ENCODE results near the gene FBXO41.
"Not testable (repeated sequence)": the region's sequence is repeated elsewhere in the genome, so short reads cannot be mapped to it uniquely, and the experiment has no call there.

The FBXO41 gene

DNA sequence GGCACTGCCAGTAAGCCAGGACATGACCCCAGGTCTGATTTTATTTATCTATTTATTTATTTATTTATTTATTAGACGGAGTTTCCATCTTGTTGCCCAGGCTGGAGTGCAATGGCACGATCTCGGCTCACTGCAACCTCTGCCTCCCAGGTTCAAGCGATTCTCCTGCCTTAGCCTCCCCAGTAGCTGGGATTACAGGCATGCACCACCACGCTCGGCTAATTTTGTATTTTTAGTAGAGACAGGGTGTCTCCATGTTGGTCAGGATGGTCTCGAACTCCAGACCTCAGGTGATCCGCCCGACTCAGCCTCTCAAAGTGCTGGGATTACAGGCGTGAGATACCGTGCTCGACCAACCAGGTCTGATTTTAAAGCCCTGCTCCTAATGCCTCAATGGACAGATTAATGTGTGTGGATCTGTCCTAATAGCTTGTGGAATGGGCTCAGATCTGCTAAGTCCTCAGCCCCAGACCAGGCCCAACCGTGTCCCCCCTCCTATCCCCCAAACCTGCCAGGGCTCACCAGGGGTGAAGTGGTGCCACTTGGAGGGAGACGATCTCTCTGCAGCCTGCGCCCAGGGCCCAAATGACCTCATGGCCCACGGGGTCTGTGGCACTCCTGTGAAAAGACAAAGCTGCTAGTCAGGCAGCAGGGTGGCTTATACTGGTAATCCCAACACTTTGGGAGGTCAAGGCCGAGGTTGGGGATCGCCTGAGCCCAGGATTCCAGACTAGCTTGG lies 21.4 kb downstream of the FBXO41 start:
- not testable (repeated sequence) for DNase-seq (ENCODE audit: low spot score)

DNA sequence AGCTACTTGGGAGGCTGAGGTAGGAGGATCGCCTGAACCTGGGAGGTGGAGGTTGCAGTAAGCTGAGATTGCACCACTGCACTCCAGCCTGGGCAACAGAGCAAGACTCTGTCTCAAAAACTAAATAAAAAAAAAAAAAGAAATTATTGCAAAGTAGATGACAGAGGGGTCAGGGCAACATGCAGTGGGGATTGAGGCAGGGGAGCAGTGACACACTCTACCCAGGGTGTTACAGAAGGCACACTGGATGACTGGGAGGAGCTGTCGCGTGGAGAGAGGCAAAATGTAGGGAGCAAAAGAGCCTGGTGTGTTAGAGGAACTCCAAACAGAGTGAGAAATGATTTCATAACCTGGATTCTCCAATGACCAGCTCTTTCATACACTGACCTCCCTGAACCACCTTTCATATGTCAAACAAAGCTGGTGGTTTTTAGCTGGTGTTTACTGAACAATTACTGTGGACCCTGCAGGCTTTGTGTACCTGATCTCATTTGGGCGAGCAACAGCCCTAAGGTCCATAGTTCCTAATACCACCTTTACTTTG lies 22.1 kb downstream of the FBXO41 start:
- no peak for DNase-seq (ENCODE audit: low spot score)

DNA sequence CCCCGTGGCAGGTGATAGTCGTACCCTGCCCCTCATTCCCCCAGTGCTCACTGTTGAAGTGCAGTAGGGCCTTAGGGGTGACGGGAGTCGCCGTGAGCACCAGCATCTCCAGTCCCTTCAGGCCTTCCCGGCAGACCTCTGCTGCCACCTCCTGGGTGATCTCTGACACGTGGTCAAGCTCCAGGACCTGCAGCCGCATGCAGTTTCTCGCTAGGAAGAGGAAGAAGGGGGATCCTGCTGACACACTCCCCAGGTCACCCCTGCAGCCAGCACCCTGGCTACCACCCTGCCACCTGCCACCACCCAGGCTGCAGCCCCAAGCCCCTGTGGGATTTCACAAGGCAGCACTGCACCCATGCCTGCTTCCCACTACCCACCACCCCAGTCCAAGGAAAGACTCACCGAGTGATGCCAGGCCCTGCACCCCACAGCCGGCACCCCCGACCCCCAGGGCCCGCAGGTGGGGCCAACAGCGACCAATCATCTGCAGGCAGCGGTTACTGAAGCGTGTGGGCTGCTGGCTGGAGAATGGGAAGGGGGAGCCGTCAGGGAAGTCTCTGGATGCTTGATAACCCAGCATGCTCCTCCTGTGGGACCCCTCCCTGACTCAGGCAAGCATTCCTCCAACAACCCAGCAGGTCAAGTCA lies 23.8 kb downstream of the FBXO41 start:
- no peak for DNase-seq (ENCODE audit: low spot score)

DNA sequence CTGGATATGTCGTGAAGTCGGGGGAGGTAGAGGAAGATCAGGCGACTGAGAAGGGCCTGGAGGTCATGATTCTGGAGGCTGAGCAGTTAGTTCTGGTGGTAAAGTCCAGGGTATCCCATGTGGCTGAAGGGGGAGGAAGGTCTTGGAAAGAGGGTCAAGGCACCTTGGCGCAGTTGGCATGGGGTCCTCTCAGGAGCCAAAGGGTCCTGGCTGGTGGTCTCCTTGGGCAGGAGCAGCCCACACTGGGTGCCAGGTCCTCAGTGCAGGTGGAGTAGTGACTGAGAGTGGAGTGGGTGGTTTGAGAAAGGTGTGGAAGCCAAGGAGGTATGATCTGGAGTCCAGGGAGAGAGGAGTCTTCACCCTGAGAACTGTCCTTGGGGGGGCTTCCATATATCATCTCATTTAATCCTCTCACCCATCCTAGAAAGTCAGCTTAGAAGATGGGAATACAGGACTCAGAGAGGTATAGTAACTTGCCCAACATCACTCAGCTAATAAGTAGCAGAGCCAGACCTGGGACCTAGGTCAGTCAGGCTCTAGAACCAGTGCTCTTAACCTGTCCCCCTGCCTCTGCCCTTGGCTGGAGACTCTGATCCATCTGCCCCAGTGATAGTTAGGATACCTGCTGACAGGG lies 24.5 kb downstream of the FBXO41 start:
- no peak for DNase-seq (ENCODE audit: low spot score)

DNA sequence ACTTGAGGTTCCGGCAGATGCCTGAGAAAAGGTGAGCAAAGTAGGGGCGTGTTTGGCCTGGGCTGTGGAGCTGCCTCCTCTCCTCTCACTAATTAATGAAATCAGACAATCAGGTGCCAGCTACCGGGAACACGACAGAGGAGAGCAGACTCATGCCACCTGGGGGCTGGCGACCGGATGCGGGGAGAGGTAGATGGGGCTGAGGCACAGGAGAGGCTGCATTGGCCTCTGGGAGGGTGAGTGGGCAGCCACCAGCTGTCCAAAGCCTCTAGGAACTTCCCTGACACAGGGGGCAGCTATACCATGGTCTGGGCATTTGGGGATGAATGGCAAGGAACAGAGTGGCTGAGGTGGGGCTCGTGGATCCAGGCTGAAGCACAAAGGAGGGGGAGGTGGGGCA lies 25.0 kb downstream of the FBXO41 start:
- DNase-seq (ENCODE audit: low spot score): no peak

DNA sequence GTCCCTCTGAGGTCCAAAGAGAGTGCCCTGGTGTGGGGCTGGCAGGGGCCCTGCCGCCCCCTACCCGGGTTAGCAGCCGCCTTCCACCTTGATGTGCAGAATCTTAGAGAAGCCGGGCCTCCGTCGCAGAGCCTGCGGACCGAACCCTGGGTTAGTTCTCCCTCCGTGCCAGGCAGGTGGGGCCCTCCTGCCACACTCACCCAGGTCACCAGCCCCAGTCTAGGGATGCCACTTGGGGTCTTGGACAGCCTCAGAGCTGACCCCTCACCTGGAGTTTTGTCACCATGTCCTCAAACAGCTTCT lies 25.4 kb downstream of the FBXO41 start:
- DNase-seq (ENCODE audit: low spot score): no peak

DNA sequence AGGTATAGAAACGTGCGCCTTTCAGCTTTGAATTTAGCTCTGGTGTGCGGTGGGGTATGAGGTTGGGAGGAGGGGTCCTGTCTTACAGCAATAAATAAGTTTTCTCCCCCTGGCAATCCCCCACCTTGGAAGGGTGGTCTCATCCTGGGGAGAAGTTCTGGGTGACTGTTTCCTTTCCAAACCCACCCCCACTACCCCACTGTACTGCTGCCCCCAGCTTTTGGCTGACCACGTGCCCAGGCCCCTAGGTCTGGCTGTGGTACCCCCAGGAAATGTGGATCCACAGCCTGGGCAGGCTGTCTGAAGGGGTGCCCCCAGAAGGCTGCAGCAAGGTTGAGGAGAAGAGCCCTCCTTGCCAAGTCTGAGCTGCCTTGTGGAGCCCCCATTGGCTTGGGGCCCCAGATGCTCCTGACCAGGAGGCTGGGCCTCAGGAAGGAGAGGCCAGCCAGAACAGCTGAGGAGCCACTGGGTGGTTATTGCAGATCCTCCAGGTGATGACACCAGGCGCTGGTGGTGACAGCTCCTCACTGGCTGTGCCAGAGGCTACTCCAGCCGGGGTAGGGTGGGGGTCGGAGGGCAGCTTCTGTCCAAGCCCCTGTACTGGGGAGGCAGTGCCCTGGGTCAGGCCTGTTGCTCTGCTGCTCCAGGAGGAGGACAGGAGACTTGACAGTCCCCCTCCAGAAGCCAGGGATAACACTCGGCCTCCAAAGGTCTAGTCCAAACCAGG lies 25.9 kb downstream of the FBXO41 start:
- no peak for DNase-seq (ENCODE audit: low spot score)

DNA sequence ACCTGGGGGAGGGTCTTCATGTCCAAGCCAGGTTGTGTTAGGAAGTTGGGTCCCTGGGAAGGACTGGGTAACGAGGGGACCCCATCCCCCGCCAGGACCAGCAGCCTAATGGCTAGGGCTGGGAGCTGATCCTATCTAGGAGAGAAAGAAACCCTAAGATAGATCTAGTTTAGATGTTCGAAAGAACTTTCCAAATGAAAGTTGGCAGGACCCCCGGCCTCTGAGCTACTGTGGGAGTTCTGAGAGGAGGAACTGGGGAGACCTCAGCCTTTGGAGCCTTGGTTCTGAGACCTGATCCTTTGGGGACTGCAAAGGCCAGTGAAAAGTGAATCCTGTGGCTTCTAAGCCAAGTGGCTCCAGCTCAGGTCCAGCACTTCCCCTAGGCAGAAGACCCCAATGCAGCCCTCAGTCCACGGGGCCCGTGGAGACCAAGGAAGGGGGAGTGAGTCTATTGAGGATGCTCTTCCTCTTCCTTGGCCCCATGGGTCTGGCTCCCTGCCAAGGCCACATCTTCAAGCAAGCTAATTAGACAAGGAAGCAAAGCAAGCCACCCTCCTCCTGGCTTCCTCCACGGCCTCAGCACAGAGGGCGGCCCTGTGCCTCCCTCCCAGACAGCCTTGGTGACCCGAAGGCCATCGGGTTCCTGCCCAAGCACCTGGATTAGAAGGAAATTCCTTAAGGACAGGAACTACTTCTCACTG lies 26.7 kb downstream of the FBXO41 start:
- DNase-seq (ENCODE audit: low spot score): no peak

DNA sequence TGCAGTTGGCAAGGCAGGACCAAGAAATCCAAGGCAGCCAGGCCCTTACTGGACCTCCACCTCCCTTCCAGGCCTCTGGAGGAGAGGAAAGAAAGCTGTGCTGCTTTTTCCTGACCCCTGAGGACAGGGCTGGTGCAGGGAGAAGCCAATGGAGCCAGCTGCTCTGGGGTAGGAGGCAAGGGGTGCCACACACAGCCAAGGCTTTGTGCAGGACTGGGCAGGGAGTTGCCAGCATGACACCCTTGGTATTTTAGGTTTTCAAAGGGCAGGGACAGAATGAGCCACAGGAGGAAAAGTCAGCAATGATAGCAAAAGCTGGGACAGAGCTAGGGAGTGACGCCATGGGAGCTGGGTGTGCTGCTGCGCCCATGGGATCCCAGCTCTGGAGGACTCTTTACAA lies 27.3 kb downstream of the FBXO41 start:
- no peak for DNase-seq (ENCODE audit: low spot score)

DNA sequence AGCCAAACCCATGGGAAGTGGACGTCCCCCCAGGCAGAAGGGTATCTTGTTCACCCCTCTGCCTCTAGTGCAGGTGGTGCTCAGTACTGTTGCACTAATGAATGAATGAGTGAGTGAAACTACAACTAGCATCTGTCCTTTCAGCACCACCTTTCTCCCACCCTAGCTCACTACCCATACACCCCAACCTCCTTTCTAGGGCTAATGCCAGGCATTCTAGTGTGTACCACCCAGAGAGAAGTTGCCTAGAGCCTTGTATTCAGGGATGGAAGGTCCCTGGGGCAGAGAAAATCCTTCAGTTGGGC lies 27.7 kb downstream of the FBXO41 start:
- no peak for DNase-seq (ENCODE audit: low spot score)

DNA sequence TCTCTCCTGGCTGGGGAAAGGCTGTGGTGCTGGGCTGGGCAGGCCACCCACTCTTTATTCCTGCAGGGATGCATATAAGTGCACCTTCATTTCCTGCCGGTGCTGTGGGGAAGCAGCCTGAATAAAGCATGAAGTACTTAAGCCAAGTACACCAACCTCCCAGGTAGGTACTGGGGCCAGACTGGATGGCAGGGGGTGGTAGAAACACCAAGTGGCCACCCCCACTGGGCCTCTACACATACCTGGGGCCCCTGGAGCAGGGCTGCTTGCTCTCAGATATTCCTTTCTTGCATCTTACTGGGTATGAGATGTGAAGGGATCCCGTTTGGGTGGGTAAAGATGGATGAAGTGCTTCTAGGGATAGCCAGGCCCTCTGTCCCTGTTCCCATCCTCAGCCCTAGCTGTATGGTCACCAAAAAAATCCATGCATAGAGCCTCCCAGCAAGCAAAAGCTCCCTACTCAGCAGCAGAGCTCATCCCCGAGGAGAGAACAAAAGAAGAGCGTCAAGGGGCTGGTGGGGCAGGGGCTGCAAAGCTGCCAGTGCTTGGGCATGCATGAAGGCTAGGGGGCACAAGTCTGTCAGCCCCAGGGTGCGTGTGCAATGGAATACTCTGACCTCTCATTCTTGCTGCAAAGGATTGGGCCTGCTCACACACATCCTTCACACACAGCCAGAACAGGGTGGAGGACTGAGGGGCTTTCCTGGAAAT lies 28.2 kb downstream of the FBXO41 start:
- DNase-seq (ENCODE audit: low spot score): no peak

DNA sequence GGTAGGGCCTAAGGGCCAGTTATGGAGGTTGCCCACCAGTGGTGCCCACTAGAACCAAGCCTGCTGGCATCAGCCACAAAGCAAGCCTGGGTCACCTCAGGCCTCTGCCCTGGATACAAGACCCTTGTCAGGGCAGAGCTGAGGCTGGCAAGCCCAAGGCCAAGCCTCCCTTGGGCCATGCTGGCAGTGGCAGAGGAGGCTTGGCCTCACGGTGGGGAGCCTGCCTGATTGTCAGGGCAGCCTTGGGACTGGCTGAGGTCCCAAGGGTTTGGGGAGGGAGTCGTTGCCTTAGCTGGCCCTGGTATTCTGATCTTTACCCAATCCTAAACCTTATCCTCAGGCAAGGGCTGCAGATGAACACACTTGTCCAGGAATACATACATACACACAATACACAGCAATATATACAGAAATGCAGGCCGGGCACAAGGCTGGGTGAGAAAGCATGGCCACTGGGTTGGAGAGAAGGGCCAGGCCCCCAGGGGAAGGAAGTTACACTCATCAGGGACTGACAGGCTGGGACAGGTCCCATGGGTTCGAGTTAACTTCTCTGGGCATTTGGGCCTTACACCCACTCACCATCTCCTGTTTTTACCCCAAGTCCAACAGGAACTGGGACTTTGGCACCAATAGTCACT lies 29.2 kb downstream of the FBXO41 start:
- DNase-seq (ENCODE audit: low spot score): no peak

DNA sequence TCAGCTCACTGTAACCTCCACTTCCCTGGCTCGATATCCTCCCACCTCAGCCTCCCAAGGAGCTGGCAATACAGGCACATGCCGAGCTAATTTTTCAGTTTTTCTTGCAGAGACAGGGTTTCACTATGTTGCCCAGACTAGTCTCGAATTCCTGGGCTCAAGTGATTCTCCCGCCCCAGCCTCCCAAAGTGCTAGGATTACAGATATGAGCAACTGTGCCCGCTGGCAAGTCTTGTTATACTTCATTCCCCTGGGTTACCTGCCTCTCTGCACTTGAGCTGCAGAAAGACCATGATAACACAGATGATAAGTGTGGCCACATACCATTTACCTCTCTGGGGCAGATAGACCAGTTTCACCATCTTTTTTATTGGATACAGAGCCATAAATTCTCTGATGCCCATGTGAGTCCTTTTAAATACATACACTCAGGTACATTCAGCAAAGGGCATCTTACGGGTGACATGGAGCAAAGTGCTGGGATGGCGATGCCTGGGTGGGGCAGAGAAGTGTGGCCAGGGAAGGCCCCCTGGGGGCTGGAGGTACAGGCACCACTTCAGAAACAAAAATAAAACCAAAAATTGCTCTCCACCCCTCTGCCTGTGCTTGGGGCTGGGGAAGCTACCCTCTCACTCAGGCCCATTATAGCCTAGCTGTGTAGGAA lies 29.8 kb downstream of the FBXO41 start:
- DNase-seq (ENCODE audit: low spot score): no peak

DNA sequence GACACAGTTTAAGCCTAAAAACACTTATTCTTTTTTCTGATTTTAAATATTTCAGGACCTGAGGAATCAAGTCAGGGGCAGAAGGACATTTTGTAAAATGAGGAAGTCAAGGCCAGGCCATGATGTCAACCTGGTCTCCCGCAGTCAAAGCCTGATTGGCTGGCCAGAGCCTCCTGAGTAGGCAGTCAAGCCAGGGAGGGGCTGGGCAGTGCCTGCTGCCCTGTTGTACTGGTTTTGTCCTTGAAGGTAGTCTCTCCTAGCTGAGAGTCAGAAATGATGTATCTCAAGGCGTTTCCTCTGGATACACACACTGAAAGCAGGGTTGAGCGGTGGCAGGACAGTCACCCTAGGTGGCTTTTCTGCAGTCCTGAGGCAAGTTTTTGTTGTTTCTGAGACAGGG lies 30.4 kb downstream of the FBXO41 start:
- DNase-seq (ENCODE audit: low spot score): no peak

DNA sequence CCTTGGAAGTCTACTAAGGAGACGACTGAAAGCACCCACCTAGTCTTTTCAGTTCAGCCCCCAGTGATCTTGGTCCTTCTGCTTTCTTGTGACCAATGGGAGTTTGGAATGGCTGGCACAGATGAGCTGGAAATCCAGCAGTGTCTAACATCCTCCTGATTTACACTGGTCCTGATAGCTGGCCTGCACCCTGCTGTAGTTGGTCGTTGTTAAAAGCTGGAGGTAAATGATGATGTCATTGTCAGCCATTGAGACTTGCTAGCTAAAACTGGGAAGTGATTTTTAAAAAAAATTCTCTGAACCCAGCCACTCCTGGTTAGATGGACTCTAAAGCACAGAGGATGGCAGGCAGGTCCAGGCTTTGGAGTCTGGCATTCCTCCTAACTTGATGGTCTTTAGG lies 30.9 kb downstream of the FBXO41 start:
- DNase-seq (ENCODE audit: low spot score): no peak

DNA sequence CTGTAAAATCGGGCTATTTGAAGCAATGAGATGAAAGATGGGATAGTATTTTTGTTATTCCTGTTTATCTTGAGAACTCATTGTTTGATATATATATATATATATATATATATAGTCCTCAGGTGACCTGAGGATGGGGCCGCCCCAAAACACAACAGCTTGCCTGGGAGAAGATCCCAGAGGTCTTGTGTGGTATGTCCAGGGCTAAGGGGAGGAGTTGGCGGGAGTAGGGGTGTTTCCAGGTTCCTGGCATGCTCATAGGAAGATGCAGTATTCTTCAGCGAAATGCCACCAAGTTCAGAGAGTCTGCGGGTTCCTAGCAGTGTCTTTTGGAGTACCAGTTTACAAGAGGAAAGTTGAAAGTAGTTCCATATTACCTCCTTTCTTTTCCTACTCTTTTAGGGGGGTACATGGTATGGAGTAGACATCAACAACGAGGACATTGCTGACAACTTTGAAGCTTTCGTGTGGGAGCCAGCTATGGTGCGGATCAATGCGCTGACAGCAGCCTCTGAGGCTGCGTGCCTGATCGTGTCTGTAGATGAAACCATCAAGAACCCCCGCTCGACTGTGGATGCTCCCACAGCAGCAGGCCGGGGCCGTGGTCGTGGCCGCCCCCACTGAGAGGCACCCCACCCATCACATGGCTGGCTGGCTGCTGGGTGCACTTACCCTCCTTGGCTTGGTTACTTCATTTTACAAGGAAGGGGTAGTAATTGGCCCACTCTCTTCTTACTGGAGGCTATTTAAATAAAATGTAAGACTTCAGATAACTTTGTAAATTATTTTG lies 31.8 kb downstream of the FBXO41 start:
- no peak for DNase-seq (ENCODE audit: low spot score)

DNA sequence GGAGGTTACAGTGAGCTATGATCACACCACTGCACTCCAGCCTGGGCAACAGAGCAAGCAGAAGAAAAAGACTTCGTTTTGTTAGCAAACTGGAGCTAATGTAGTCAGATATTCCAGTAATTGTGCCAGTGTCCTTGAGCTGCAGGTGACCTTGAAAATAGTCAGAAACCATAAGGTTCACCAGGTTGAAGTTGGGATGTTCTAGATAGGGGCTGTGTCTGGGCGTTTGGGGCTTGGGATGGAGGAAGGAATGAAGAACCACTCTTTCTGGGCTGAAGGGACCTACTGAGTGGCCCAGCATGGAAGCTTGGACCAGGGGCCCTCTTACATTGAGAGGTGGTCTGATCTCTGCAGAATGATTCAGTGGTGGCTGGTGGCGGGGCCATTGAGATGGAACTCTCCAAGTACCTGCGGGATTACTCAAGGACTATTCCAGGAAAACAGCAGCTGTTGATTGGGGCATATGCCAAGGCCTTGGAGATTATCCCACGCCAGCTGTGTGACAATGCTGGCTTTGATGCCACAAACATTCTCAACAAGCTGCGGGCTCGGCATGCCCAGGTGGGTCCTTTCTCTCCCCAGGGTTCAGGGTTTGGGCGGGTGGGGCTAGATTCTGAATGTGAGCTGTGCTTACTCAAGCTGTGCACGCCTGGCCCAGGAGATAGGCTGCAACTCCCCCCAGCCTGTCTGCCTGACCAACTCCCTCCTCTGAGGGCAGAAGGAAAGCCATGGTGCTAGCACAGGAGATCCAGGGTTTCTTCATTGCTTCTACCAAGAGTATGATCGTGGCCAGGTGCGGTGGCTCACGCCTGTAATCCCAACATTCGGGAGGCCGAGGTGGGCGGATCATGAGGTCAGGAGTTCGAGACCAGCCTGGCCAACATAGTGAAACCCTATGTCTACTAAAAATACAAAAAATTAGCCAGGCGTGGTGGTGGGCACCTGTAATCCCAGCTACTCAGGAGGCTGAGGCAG lies 33.1 kb downstream of the FBXO41 start:
- DNase-seq (ENCODE audit: low spot score): no peak

DNA sequence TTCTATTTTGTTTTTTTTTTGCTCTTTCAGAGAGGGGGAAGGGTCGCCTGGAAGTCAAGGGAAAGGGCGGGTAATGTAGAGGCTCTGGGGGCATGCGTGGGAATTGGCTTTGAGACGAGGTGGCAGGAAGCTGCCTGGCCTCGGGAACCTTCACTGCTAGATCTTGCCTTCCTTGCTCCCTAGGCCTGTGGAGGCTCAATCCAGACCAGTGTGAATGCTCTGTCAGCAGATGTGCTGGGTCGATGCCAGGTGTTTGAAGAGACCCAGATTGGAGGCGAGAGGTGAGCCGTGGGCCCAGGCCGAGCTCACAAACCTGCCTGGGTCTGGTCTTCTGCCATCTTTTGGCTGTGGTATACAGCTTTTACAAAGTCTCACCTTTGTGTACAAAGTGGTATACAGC lies 34.6 kb downstream of the FBXO41 start:
- no peak for DNase-seq (ENCODE audit: low spot score)

DNA sequence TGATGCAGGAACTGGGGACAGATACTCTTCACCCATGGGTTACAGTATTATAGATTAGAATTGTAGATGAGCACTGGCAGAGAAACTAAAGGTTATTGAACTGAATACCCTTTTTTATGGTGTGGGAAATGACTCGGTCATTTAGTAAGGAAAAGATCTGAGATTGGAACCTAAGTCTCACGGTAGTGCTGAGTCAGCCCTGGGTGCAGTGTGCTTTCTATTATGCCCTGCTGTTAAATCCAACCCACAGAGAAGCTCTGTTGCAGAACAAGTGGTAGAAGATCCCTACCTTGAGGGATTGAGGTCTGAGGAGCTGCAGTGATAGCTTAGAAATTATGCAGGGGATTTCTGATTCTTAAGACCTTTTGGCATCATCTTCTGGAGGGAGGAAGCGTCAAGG lies 37.4 kb downstream of the FBXO41 start:
- no peak for DNase-seq (ENCODE audit: low spot score)

Data from left forelimb (tissue), 1 donor.